ENCODE measurements around the gene FAM162A.

- no peak for TF ChIP-seq POLR2A (IDR thresholded peaks at IDR 0.05; ENCODE audit: low read length)
- no peak for TF ChIP-seq GATA1 (IDR thresholded peaks at IDR 0.05; ENCODE audit: low read depth, low read length)
Observed at GRCh38 chr3:122377975-122378374, 6.0 kb upstream of the FAM162A start.

Measured in erythroblast (primary cell).